K562 (cell line): ENCODE data around the gene SLC16A10. TPM values are rescaled to one million over a fixed set of nuclear protein-coding genes. Genes with fewer than 3 reads are reported as not detected.

Source experiments
- CC2D1A ChIP-seq: fragments of 450-650 bp; IDR thresholded peaks from 2 replicates; pipeline ENCODE4 v1.6.1; 2017; ENCODE audit warnings: mild to moderate bottlenecking
- FOXK2 ChIP-seq, 2 experiments: fragments of 450-650 bp; IDR thresholded peaks in 1 of 2; conservative IDR thresholded peaks in 1 of 2; 2 replicates each; pipeline ENCODE4 v1.6.1; 2016; ENCODE audit warnings: low read depth in 2 of 2, mild to moderate bottlenecking in 1 of 2
- FOXO4 ChIP-seq: fragments of 450-650 bp; formaldehyde crosslinking; IDR thresholded peaks from 2 replicates; pipeline ENCODE4 v1.4.0; 2020; ENCODE audit warnings: mild to moderate bottlenecking, moderate library complexity
- GATAD2A ChIP-seq: fragments of 450-650 bp; IDR thresholded peaks from 2 replicates; pipeline ENCODE4 v1.6.1; 2017
- KLF13 ChIP-seq: fragments of 450-650 bp; IDR thresholded peaks from 2 replicates; pipeline ENCODE4 v1.6.1; 2016; ENCODE audit warnings: missing genetic modification characterization, low read depth, mild to moderate bottlenecking, missing compliant biosample characterization, moderate library complexity, borderline replicate concordance
- KLF16 ChIP-seq: IDR thresholded peaks from 2 replicates; pipeline ENCODE4 v1.6.1; 2016; ENCODE audit warnings: antibody characterized with exemption
- NONO ChIP-seq, 2 experiments: fragments of 200-400 bp in 1 of 2; fragments of 450-650 bp in 1 of 2; formaldehyde crosslinking in 1 of 2; IDR thresholded peaks; 2 replicates each; pipeline ENCODE4 v1.6.1; 2017; ENCODE audit warnings: low read depth in 2 of 2, mild to moderate bottlenecking in 2 of 2, moderate library complexity in 2 of 2, low read length in 1 of 2
- POLR2G ChIP-seq: fragments of 200-400 bp; formaldehyde crosslinking; IDR thresholded peaks from 2 replicates; pipeline ENCODE4 v1.6.1; 2017; ENCODE audit warnings: low read depth, mild to moderate bottlenecking, antibody characterized with exemption, low read length, moderate library complexity
- SMAD1 ChIP-seq: fragments of 150-350 bp; IDR thresholded peaks from 2 replicates; pipeline ENCODE4 v1.6.1; 2014; ENCODE audit warnings: low read length, low read depth; ENCODE audit not compliant: partially characterized antibody
- STAT6 ChIP-seq: sonication (generic); formaldehyde crosslinking; IDR thresholded peaks from 2 replicates; pipeline ENCODE4 v1.8.1; 2023; ENCODE audit warnings: mild to moderate bottlenecking, missing genetic modification reagents
- TAL1 ChIP-seq: fragments of 450-650 bp; IDR thresholded peaks from 2 replicates; pipeline ENCODE4 v1.6.1; 2016; ENCODE audit warnings: mild to moderate bottlenecking
- TBL1XR1 ChIP-seq, 2 experiments: IDR thresholded peaks; 2 replicates each; pipeline ENCODE4 v1.6.1; 2012; ENCODE audit warnings: improper control_type of control experiment in 2 of 2, low read length in 2 of 2, mild to moderate bottlenecking in 1 of 2
- TOE1 ChIP-seq, 2 experiments: fragments of 450-650 bp in 1 of 2; sonication (generic) in 1 of 2; formaldehyde crosslinking in 1 of 2; IDR thresholded peaks; 2 replicates each; pipeline versions ENCODE4 v1.7.1 to v1.8.0; 2016 to 2022; ENCODE audit warnings: borderline replicate concordance in 2 of 2, mild to moderate bottlenecking in 2 of 2, antibody characterized with exemption in 1 of 2, inconsistent platforms in 1 of 2, low read depth in 1 of 2, missing genetic modification reagents in 1 of 2, moderate library complexity in 1 of 2
- ZBTB12 ChIP-seq: fragments of 250-450 bp; sonication (Bioruptor Pico); IDR thresholded peaks from 2 replicates; pipeline ENCODE4 v1.4.0; 2020
- ZMIZ1 ChIP-seq, 2 experiments: fragments of 150-350 bp in 1 of 2; IDR thresholded peaks; 2 replicates each; pipeline ENCODE4 v1.6.1; 2012 to 2016; ENCODE audit warnings: low read depth in 2 of 2, low read length in 2 of 2, mild to moderate bottlenecking in 1 of 2, moderate library complexity in 1 of 2
- ZNF197 ChIP-seq: fragments of 200-800 bp; sonication (Bioruptor generic); IDR thresholded peaks from 2 replicates; pipeline ENCODE4 v1.6.1; 2016; ENCODE audit warnings: low read depth, missing genetic modification characterization, missing compliant biosample characterization
- ZNF583 ChIP-seq: fragments of 250-450 bp; sonication (Bioruptor Pico); IDR thresholded peaks from 2 replicates; pipeline ENCODE4 v1.4.0; 2020
- polyA plus RNA-seq, 8 experiments: library from polyadenylated mRNA; depleted of rRNA in 4 of 8; stranded (reverse) in 5 of 8; unstranded in 3 of 8; fragments of >200 nt; fragmentation: Nextera tagmentation in 2 of 8; fragmentation: Illumina TruSeq in 1 of 8; extraction: Ambion mirVana in 2 of 8; extraction: Trizol in 1 of 8; gene quantifications; 2 replicates each; pipeline versions ENCODE4 v1.2.1 to v1.2.3, GENCODE V29; 2011 to 2014; ENCODE audit warnings: inconsistent platforms in 1 of 8, missing spikeins in 1 of 8
- total RNA-seq, 7 experiments: library from RNA; depleted of rRNA in 6 of 7; stranded (reverse); fragments of >200 nt in 6 of 7; fragmentation: Illumina TruSeq in 2 of 7; extraction: Trizol in 2 of 7; gene quantifications; 2 replicates each; pipeline versions ENCODE4 v1.2.1 to v1.2.3, GENCODE V29; 2011 to 2021; ENCODE audit warnings: low replicate concordance in 1 of 7

SLC16A10 gene
- total and polyA plus RNA-seq, 9 of the 15 experiments (the other 6 are each of a cell fraction or from before 2014, with no cell fraction given) = 0.02 to 0.54 (median 0.24) TPM; not detected in 4

- TF ChIP-seq STAT6 (CRISPR knock-in tag) = no peak
- no peak for TF ChIP-seq TOE1 (IDR thresholded peaks at IDR 0.05; ENCODE audit: borderline replicate concordance)
- no peak for TF ChIP-seq TOE1 (CRISPR knock-in tag; IDR thresholded peaks at IDR 0.05; ENCODE audit: borderline replicate concordance, low read depth)
- TF ChIP-seq NONO (IDR thresholded peaks at IDR 0.05; ENCODE audit: low read depth in 2 of 2, low read length in 1 of 2) = 0 out of 4 replicates have a peak, but pooled peaks of 1 of the 2 experiments have one; percentile 76
- peak in 1 of 2 experiments; percentile 93; a peak in 1 of 4 replicates for TF ChIP-seq FOXK2 (conservative IDR thresholded peaks at IDR 0.05 in 1 of 2, IDR thresholded peaks at IDR 0.05 in 1 of 2; ENCODE audit: low read depth in 2 of 2)
- TF ChIP-seq ZNF197 = no peak
- no peak for TF ChIP-seq CC2D1A
- no peak for TF ChIP-seq TBL1XR1 (IDR thresholded peaks at IDR 0.05; ENCODE audit: low read length in 2 of 2)
- TF ChIP-seq ZBTB12 = no peak
- no peak for TF ChIP-seq KLF16
- TF ChIP-seq GATAD2A = no peak
- no peak for TF ChIP-seq SMAD1
- TF ChIP-seq TAL1 = no peak
- no peak for TF ChIP-seq KLF13 (tag)
- TF ChIP-seq FOXO4 (CRISPR knock-in tag) = no peak
- no peak for TF ChIP-seq ZMIZ1 (IDR thresholded peaks at IDR 0.05; ENCODE audit: low read depth in 2 of 2, low read length in 2 of 2)
- no peak for TF ChIP-seq POLR2G
- TF ChIP-seq ZNF583 = no peak
Measured at GRCh38 chr6:111258615-111259088, 171.3 kb downstream of the SLC16A10 start (continued).
